Keratinocyte (primary cell): Measurements from ENCODE around the gene APOF. TPM values are rescaled to one million over a fixed set of nuclear protein-coding genes. Genes with fewer than 3 reads are reported as not detected.

Experiments used
- DNase-seq: peaks from one replicate; pipeline ENCODE4 v3.0.0-alpha.2; 2011; ENCODE audit warnings: low read depth, missing footprints, low spot score
- FAIRE-seq: peaks from 2 replicates; lab custom pipeline; 2011; peaks lifted over from hg19 to GRCh38; lab: Jason Lieb, UNC
- H2AFZ ChIP-seq: 2 replicates; pipeline ENCODE4 v1.6.0; 2012; ENCODE audit warnings: low read length, control low read depth, inconsistent platforms; ENCODE audit not compliant: control insufficient read depth
- H3K27ac ChIP-seq: 2 replicates; pipeline ENCODE4 v1.5.1; 2011; ENCODE audit warnings: low read length; ENCODE audit not compliant: control insufficient read depth, insufficient read depth
- H3K27me3 ChIP-seq: 3 replicates; pipeline ENCODE4 v1.6.0; 2011; ENCODE audit warnings: low read length; ENCODE audit not compliant: control insufficient read depth, insufficient read depth; ENCODE audit errors: extremely low read depth
- H3K36me3 ChIP-seq, 2 experiments: 2 replicates in 1 of 2; 3 replicates in 1 of 2; pipeline ENCODE4 v1.5.1; 2011; ENCODE audit warnings: low read length in 2 of 2, mild to moderate bottlenecking in 1 of 2; ENCODE audit not compliant: control insufficient read depth in 2 of 2, insufficient read depth in 2 of 2; ENCODE audit errors: extremely low read depth in 1 of 2
- H3K4me1 ChIP-seq: 3 replicates; pipeline ENCODE4 v1.5.1; 2011; ENCODE audit warnings: low read length; ENCODE audit not compliant: control insufficient read depth, insufficient read depth; ENCODE audit errors: extremely low read depth
- H3K4me2 ChIP-seq: 3 replicates; pipeline ENCODE4 v1.6.0; 2011; ENCODE audit warnings: low read depth, low read length; ENCODE audit not compliant: control insufficient read depth, insufficient read depth; ENCODE audit errors: extremely low read depth
- H3K4me3 ChIP-seq, 3 experiments: fragments of 200-600 bp in 1 of 3; sonication (generic) in 1 of 3; 2 replicates in 2 of 3; 3 replicates in 1 of 3; pipeline ENCODE4 v1.5.1; 2011 to 2016; ENCODE audit warnings: low read length in 3 of 3, mild to moderate bottlenecking in 3 of 3, control low read depth in 2 of 3, inconsistent platforms in 1 of 3, low read depth in 1 of 3, mixed read lengths in 1 of 3, mixed run types in 1 of 3, moderate library complexity in 1 of 3; ENCODE audit not compliant: control insufficient read depth in 2 of 3, insufficient read depth in 2 of 3; ENCODE audit errors: extremely low read depth in 1 of 3
- H3K79me2 ChIP-seq: 2 replicates; pipeline ENCODE4 v1.6.0; 2012; ENCODE audit warnings: low read length; ENCODE audit not compliant: control insufficient read depth, insufficient read depth
- H3K9ac ChIP-seq: 3 replicates; pipeline ENCODE4 v1.6.0; 2011; ENCODE audit warnings: low read length; ENCODE audit not compliant: control insufficient read depth, insufficient read depth; ENCODE audit errors: extremely low read depth
- H3K9me1 ChIP-seq: 3 replicates; pipeline ENCODE4 v1.6.0; 2011; ENCODE audit warnings: low read length; ENCODE audit not compliant: control insufficient read depth, insufficient read depth; ENCODE audit errors: extremely low read depth
- H3K9me3 ChIP-seq: 2 replicates; pipeline ENCODE4 v1.5.1; 2012; ENCODE audit warnings: low read depth, low read length; ENCODE audit not compliant: control insufficient read depth
- H4K20me1 ChIP-seq: 3 replicates; pipeline ENCODE4 v1.6.0; 2011; ENCODE audit warnings: low read length; ENCODE audit not compliant: control insufficient read depth, insufficient read depth; ENCODE audit errors: extremely low read depth
- CTCF ChIP-seq, 3 experiments: IDR thresholded peaks in 1 of 3; conservative IDR thresholded peaks in 1 of 3; optimal IDR thresholded peaks in 1 of 3; 2 replicates in 2 of 3; 3 replicates in 1 of 3; pipeline versions ENCODE3 to v1.5.1; 2011; ENCODE audit warnings: low read length in 3 of 3, mild to moderate bottlenecking in 3 of 3, moderate library complexity in 2 of 3, control low read depth in 1 of 3, inconsistent platforms in 1 of 3; ENCODE audit not compliant: insufficient read depth in 2 of 3; ENCODE audit errors: extremely low read depth in 1 of 3
- EZH2 ChIP-seq: IDR thresholded peaks from one replicate; pipeline ENCODE4 v1.6.1; 2012; ENCODE audit warnings: inconsistent platforms, mild to moderate bottlenecking, low read length, moderate library complexity
- dilution Hi-C: fragments of 300-500 bp; cut with MboI; formaldehyde crosslinking; loops from one replicate; pipeline ENCODE4 v1.7.0; 2020; ENCODE audit warnings: low sequenced_read_pairs; ENCODE audit not compliant: extremely low pct_ligation_motif_present
- polyA plus RNA-seq, 5 experiments: library from polyadenylated mRNA; depleted of rRNA in 3 of 5; stranded (reverse) in 3 of 5; stranded (forward) in 1 of 5; unstranded in 1 of 5; fragments of >200 nt; gene quantifications; 1 replicate in 1 of 5; 2 replicates in 3 of 5; 3 replicates in 1 of 5; pipeline versions ENCODE4 v1.2.1 to v1.2.3, GENCODE V29; 2011 to 2012; ENCODE audit warnings: missing spikeins in 2 of 5, low read depth in 1 of 5, low replicate concordance in 1 of 5
- small RNA-seq, 3 experiments: library from RNA; depleted of rRNA; stranded (forward); fragments of <200 nt; gene quantifications; one replicate each; pipeline ENCODE3, GENCODE V24; 2012; ENCODE audit warnings: low read depth in 3 of 3, low replicate concordance in 1 of 3; ENCODE audit not compliant: insufficient read length in 3 of 3

APOF gene
- polyA plus RNA-seq, 1 donor (not counting 4 experiments of a cell fraction or from before 2014, with no cell fraction given), result not detected

DNA sequence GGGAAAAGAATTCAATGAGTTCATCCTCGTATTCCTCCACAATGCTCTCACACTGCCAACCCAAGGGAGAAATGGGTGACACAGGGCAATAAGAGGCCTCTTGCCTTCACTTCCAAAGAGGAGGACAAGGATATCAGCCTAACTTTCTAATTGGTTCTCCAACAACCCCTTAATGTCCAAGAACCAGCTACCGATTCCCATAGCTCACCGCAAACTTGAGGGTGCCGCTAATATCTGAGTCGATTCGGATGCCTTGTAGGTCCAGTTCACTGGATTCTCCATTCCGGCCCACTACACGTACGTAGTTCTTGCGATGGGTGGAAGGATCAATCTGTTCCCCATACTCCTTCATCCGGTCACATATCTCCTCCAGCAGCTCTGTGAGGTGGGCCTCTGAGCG is 51.7 kb downstream of the APOF start:
- Histone ChIP-seq H3K27me3 (no peaks in the 10 kb centered on the region), H3K9me1 (no peaks in the 10 kb centered on the region), H3K4me1 (peaks cover 9% of the 10 kb centered on the region), H2AFZ (no peak overlapping the region), H3K9me3 (no peaks in the 10 kb centered on the region), H3K4me3 (no peak overlapping the region), H3K36me3 (peaks cover 22 to 25% of the 10 kb centered on the region in 2 experiments), H3K79me2 (peaks cover 20% of the 10 kb centered on the region), H3K9ac (no peak overlapping the region), H3K4me2 (no peak overlapping the region), H3K27ac (no peak overlapping the region), H4K20me1 (no peaks in the 10 kb centered on the region)
- DNase-seq, result no peak
- TF ChIP-seq CTCF (optimal IDR thresholded peaks at IDR 0.05 in 1 of 3, IDR thresholded peaks at IDR 0.05 in 1 of 3, conservative IDR thresholded peaks at IDR 0.05 in 1 of 3; ENCODE audit: extremely low read depth in 1 of 3, insufficient read depth in 2 of 3, low read length in 3 of 3) (no peak), EZH2 (no peak)
- dilution Hi-C loops, result no loop called here
- FAIRE-seq, result no peak

Small RNA genes within 50 kb of the gene (small RNA-seq; reads per million reads assigned to genes)
- 0.07 to 1.7 (median 0.25) reads per million in 3 experiments for gene RNU7-40P

Other genes starting within 250 kb of the APOF start
- gene RPL41, start 246.2 kb downstream of the APOF start, polyA plus RNA-seq, result 7,566 to 10,481 TPM (median 10,062 TPM) in 3 replicates
- gene ZC3H10, start 244.6 kb downstream of the APOF start, polyA plus RNA-seq, result 0.81 to 1.0 TPM (median 0.85 TPM) in 3 replicates
- gene ESYT1, start 234.6 kb downstream of the APOF start, polyA plus RNA-seq, result 140 to 205 TPM (median 141 TPM) in 3 replicates
- gene MYL6B, start 210.3 kb downstream of the APOF start, polyA plus RNA-seq, result 42.3 to 44.9 TPM (median 44.9 TPM) in 3 replicates
- 3,666 to 4,542 TPM (median 4,521 TPM) in 3 replicates for gene MYL6, start 204.5 kb downstream of the APOF start, polyA plus RNA-seq
- gene SMARCC2, start 173.4 kb downstream of the APOF start, polyA plus RNA-seq, result 23.3 to 37.6 TPM (median 32.5 TPM) in 3 replicates
- gene RNF41, start 140.9 kb downstream of the APOF start, polyA plus RNA-seq, result 42.2 to 62.0 TPM (median 49.7 TPM) in 3 replicates
- gene NABP2, start 138.5 kb downstream of the APOF start, polyA plus RNA-seq, result 45.6 to 53.5 TPM (median 53.0 TPM) in 3 replicates
- gene SLC39A5, start 132.8 kb downstream of the APOF start, polyA plus RNA-seq, result 0.09 TPM in 1 of 3 replicates, not detected in the others
- gene ANKRD52, start 104.5 kb downstream of the APOF start, polyA plus RNA-seq, result 14.0 to 21.0 TPM (median 15.2 TPM) in 3 replicates
- gene COQ10A, start 95.9 kb downstream of the APOF start, polyA plus RNA-seq, result 7.5 to 12.1 TPM (median 11.6 TPM) in 3 replicates
- gene CS, start 62.5 kb downstream of the APOF start, polyA plus RNA-seq, result 54.3 to 197 TPM (median 105 TPM) in 3 replicates
- 122 to 162 TPM (median 160 TPM) in 3 replicates for gene CNPY2, start 46.9 kb downstream of the APOF start, polyA plus RNA-seq
- gene PAN2, start 28.9 kb downstream of the APOF start, polyA plus RNA-seq, result 20.0 to 26.3 TPM (median 26.2 TPM) in 3 replicates
- 0.68 to 1.6 TPM (median 1.5 TPM) in 3 replicates for gene IL23A, start 24.0 kb downstream of the APOF start, polyA plus RNA-seq
- 95.8 to 120 TPM (median 109 TPM) in 3 replicates for gene STAT2, start 2.8 kb downstream of the APOF start, polyA plus RNA-seq
- 1.4 to 3.5 TPM (median 2.6 TPM) in 3 replicates for gene TIMELESS, start 86.6 kb upstream of the APOF start, polyA plus RNA-seq
- not detected in 3 replicates for gene MIP, start 91.8 kb upstream of the APOF start, polyA plus RNA-seq
- gene SPRYD4, start 105.7 kb upstream of the APOF start, polyA plus RNA-seq, result 2.1 to 3.3 TPM (median 3.1 TPM) in 3 replicates
- gene GLS2, start 125.3 kb upstream of the APOF start, polyA plus RNA-seq, result 0.63 to 0.87 TPM (median 0.68 TPM) in 3 replicates
- 46.2 to 83.0 TPM (median 64.5 TPM) in 3 replicates for gene RBMS2, start 159.0 kb upstream of the APOF start, polyA plus RNA-seq